Measurements from ENCODE around the gene OGFOD3.
"Not testable (repeated sequence)": the region's sequence is repeated elsewhere in the genome, so short reads cannot be mapped to it uniquely, and the experiment has no call there.

Gene OGFOD3

GRCh38 chr17:82350182-82351030 is 68.0 kb downstream of the OGFOD3 start:
- in situ Hi-C loops (cut with HindIII; ENCODE audit: low pct_unique_long_range_greater_than_20kb, low sequenced_read_pairs), result no loop called here
- TF ChIP-seq JUND (IDR thresholded peaks at IDR 0.05; ENCODE audit: low read depth), result no peak
- peak in 1 of 2 experiments; percentile 56 for DNase-seq (ENCODE audit: low read depth in 1 of 2, low spot score in 1 of 2)

DNA sequence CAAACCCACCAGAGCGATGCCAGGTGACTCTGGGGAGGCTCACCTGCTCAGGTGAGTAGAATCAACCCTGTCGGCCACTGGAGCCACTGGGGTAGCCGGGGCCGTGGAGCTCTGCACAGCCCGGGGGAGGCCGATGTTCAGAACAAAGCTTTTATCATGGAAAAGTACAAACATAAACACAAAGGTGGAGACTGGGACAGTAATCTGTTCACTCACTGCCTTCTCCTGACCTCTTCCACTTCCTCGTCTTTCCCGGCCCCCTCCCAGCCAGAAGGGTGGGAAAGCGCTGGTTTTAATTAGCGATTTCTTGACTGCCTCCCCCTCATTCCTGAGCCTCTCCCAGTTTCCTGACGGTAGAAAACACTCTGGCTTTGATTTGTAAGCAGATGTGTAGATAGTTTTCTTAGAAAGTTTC is 69.1 kb downstream of the OGFOD3 start:
- in situ Hi-C loops (cut with HindIII; ENCODE audit: low pct_unique_long_range_greater_than_20kb, low sequenced_read_pairs), result loop anchor here (10.0 kb wide), 1 partner anchor 66 kb away; the partner anchor contains the start of genes HEXD and OGFOD3
- TF ChIP-seq JUND (IDR thresholded peaks at IDR 0.05; ENCODE audit: low read depth), result no peak
- no peak for DNase-seq (ENCODE audit: low read depth in 1 of 2, low spot score in 1 of 2)

- in situ Hi-C loops (cut with HindIII; ENCODE audit: low pct_unique_long_range_greater_than_20kb, low sequenced_read_pairs), result loop anchor here (10.0 kb wide), 1 partner anchor 66 kb away; the partner anchor contains the start of genes HEXD and OGFOD3
- TF ChIP-seq JUND (IDR thresholded peaks at IDR 0.05; ENCODE audit: low read depth), result no peak
- DNase-seq (ENCODE audit: low read depth in 1 of 2, low spot score in 1 of 2), result no peak
These were observed 69.5 kb downstream of the OGFOD3 start for GRCh38 chr17:82348866-82349265.

DNA sequence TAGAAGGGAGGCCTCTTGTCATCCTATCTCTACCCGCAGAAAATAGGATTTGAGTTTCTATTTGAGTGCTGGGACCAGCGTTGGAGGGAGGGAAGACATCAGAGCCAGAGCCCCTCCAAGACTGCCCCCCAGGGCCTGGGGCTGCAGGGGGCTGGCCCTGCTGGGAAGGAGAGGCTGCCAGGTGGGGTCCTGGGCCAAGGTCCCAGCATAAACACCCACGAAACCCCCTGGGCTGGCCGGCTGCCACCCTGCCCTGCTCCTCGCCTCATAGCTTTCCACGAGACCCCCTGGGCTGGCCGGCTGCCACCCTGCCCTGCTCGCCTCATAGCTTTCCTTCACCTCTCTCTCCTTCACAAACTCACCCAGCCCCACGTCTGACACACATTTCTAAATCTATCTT is 70.0 kb downstream of the OGFOD3 start:
- DNase-seq (ENCODE audit: low read depth in 1 of 2, low spot score in 1 of 2), result no peak
- no peak for TF ChIP-seq JUND (IDR thresholded peaks at IDR 0.05; ENCODE audit: low read depth)
- in situ Hi-C loops (cut with HindIII; ENCODE audit: low pct_unique_long_range_greater_than_20kb, low sequenced_read_pairs), result loop anchor here (10.0 kb wide), 1 partner anchor 66 kb away; the partner anchor contains the start of genes HEXD and OGFOD3

DNA sequence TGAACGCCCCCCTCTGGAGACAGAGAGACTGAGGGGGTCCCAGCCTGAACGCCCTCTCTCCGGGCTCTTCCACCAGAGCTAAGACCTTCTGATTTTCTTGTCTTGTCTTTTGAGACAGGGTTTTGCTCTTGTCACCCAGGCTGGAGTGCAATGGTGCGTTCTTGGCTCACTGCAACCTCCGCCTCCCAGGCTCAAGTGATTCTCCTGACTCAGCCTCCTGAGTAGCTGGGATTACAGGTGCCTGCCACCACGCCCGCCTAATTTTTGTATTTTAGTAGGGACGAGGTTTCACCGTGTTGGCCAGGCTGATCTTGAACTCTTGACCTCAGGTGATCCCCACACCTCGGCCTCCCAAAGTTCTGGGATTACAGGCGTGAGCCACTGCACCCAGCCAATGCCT is 70.4 kb downstream of the OGFOD3 start:
- in situ Hi-C loops (cut with HindIII; ENCODE audit: low pct_unique_long_range_greater_than_20kb, low sequenced_read_pairs), result loop anchor here (10.0 kb wide), 1 partner anchor 67 kb away; the partner anchor contains the start of genes HEXD and OGFOD3
- DNase-seq (ENCODE audit: low read depth in 1 of 2, low spot score in 1 of 2), result not testable (repeated sequence)

GRCh38 chr17:82346342-82347300 is 71.8 kb downstream of the OGFOD3 start:
- TF ChIP-seq JUND (IDR thresholded peaks at IDR 0.05; ENCODE audit: low read depth), result no peak
- no peak for DNase-seq (ENCODE audit: low read depth in 1 of 2, low spot score in 1 of 2)
- in situ Hi-C loops (cut with HindIII; ENCODE audit: low pct_unique_long_range_greater_than_20kb, low sequenced_read_pairs), result loop anchor here (10.0 kb wide), 1 partner anchor 68 kb away; the partner anchor contains the start of genes HEXD and OGFOD3

- in situ Hi-C loops (cut with HindIII; ENCODE audit: low pct_unique_long_range_greater_than_20kb, low sequenced_read_pairs), result loop anchor here (10.0 kb wide), 1 partner anchor 69 kb away; the partner anchor contains the start of genes HEXD and OGFOD3
- TF ChIP-seq JUND (IDR thresholded peaks at IDR 0.05; ENCODE audit: low read depth), result no peak
- DNase-seq (ENCODE audit: low read depth in 1 of 2, low spot score in 1 of 2), result no peak
These were observed 73.0 kb downstream of the OGFOD3 start for GRCh38 chr17:82345151-82345976.

- in situ Hi-C loops (cut with HindIII; ENCODE audit: low pct_unique_long_range_greater_than_20kb, low sequenced_read_pairs), result loop anchor here (10.0 kb wide), 1 partner anchor 70 kb away; the partner anchor contains the start of genes HEXD and OGFOD3
- no peak for TF ChIP-seq JUND (IDR thresholded peaks at IDR 0.05; ENCODE audit: low read depth)
- DNase-seq (ENCODE audit: low read depth in 1 of 2, low spot score in 1 of 2), result no peak
These were observed 74.0 kb downstream of the OGFOD3 start for GRCh38 chr17:82344175-82344907.

- in situ Hi-C loops (cut with HindIII; ENCODE audit: low pct_unique_long_range_greater_than_20kb, low sequenced_read_pairs), result loop anchor here (10.0 kb wide), 1 partner anchor 71 kb away; the partner anchor contains the start of genes HEXD and OGFOD3
- no peak for TF ChIP-seq JUND (IDR thresholded peaks at IDR 0.05; ENCODE audit: low read depth)
These were observed 74.8 kb downstream of the OGFOD3 start for GRCh38 chr17:82343560-82343959.

DNA sequence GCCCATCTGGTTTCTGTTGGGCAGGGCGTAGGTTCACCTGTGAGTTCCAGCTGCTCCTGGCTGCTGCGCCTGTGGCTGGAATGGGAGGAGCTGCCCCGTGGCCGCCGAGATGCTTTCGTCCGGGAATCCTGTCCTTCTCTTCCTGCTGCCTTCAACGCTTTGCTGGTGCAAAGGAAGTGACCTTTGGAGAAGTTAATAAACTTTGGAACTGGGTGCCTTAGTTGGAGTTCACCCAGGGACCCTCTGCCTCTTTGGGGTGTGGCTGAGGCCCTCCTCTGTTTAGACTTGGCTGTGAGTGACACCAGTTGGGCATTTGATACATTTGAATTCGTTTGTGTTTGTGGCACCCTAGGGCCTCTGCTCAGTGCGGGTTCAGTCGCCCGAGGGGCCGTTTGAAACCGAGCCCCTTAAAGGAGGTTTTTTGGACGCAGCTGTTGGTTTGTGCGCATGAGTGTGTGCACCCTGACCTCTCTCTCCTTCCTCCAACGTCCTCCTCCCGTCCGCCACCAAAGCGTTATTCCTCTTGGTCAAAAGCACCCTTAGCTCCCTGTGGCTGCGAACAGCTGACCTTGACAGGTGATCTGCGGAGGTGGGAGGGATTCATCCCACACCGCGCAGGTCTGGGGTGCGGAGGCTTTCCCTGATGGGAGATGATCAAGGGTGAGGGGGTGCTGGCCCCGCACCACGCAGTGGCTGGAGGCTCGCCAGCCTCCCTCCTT is 75.9 kb downstream of the OGFOD3 start:
- TF ChIP-seq JUND (IDR thresholded peaks at IDR 0.05; ENCODE audit: low read depth), result no peak
- no peak for DNase-seq (ENCODE audit: low read depth in 1 of 2, low spot score in 1 of 2)
- in situ Hi-C loops (cut with HindIII; ENCODE audit: low pct_unique_long_range_greater_than_20kb, low sequenced_read_pairs), result loop anchor here (10.0 kb wide), 1 partner anchor 72 kb away; the partner anchor contains the start of genes HEXD and OGFOD3

More at GRCh38 chr17:82343560-82343959, 74.8 kb downstream of the OGFOD3 start:
- DNase-seq (ENCODE audit: low read depth in 1 of 2, low spot score in 1 of 2), result peak in 1 of 2 experiments; percentile 86
